Measurements from ENCODE around the gene GREB1L.
A peak's percentile ranks its signal among the peaks of the same experiment; 100 is the strongest.
"Not testable (repeated sequence)": the region's sequence is repeated elsewhere in the genome, so short reads cannot be mapped to it uniquely, and the experiment has no call there.

GREB1L gene

GRCh38 chr18:21264651-21265050 is 22.6 kb downstream of the GREB1L start:
- DNase-seq = peak in 1 of 3 experiments; percentile 59

DNA sequence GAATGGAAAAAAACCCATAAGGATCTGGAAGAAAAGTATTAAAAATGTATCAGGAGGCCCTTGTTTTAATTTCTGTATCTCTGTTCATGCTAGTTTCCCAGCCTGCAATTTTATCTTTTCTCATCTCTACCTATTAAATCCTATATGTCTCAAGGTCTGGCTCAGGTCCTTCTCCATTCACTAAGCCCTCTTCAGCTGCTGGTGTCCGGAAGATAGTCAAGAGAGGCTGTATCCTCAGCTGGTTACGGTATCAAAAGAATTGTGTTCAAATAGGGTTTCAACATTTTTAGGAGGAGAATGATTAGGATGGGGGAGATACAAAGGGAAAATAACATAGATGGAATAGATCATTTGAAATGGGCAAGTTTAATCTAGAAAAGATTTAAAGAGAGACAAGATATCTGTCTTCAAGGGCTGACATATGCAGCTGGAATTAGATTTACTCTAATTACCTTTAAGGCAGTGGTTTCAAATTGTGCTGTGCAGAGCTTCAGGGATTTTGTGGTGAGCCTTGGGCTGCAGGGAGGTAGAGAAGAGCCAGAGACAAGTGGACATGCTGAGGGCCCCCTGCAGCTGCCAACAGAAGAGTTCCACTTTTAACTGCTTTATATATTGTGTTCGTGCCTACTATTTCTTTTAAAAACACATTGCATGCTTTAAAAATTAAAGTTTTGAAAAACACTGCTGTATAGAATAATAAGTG is 24.1 kb downstream of the GREB1L start:
- peak in 1 of 3 experiments; percentile 19 for DNase-seq

- no peak for DNase-seq
Observed at GRCh38 chr18:21267400-21267799, 25.4 kb downstream of the GREB1L start.

GRCh38 chr18:21269349-21269748 is 27.3 kb downstream of the GREB1L start:
- DNase-seq = no peak

GRCh38 chr18:21270453-21270852 is 28.4 kb downstream of the GREB1L start:
- peak in 1 of 3 experiments; percentile 15 for DNase-seq

DNA sequence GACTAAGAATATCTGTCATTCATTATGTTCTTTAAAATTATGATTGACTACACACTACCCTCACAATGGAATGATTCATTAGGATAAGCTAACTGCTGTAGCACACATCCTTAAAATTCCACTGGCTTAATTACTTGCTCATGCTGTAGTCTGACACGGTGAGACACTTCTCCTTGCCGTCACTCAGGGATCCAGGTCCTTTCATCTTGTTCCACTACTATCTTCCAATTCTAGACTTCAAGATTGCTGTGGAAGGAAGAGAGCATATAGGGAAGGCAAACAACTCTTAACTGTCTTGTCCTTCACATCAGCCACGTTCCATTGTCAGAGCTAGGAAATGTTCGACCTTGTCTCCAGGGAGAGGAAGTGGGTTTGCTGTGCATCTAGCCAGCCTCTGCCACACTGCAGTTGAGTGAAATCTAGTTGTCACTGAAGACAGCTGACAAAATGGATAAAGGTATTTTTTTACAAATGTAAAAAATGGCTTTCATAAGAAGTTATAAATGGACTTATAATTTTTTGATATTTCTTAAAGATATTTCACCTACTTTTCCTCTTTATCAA is 30.1 kb downstream of the GREB1L start:
- no peak for DNase-seq

DNA sequence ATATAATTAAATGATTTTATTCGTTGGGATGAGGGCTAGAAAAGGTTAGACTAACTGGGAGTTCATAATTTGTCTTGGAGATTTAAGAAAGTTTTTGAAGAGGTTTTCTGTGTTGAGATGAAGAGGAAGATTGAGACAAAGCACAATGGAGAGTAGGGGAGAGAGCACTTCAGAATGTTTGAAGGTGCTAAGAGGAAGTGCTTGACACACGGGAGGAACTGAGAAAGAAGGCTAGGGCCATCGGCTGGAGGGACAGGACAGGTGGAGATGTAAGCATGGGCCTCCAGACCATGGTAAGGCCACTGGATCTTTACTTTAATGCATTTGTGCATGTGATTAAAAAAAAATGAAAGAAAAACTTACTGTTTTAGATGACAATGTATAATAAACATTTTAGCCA is 31.5 kb downstream of the GREB1L start:
- DNase-seq = no peak

DNA sequence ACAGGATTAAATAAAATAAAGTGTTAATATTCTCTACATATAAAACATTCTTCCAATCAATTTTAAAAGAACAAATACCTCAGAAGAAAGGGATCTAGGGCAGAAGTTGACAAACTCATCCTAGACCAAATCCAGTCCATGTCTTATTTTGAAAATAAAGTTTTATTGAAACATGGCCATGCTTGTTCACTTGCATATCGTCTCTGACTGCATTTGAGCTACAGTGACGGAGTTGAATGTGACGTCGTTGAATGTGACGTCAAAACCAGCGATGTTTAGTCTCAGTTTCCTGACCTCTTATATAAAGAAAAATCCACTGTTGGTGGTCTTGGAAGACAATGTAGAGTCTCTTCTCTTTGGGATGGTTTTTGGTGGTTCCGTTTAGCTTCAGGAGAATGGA is 33.6 kb downstream of the GREB1L start:
- DNase-seq = no peak

DNA sequence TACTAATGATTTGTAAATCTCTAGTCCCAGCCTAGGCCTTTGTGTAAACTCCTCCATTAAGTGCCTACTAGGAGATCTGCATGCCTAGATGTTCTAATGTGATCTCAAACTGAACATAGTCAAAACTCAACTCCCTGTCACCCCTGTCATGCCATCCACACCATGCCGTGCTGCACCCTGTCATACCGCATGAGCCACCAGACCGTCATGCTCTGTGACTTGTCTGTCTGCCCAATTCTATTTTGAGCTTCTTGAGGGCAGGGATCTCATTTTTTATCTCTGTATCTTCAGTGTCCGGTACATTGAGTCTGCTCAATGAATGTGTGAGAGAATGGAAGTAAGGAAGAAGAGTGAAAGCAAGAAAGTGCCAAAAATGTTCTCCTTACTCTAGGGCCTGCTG is 35.5 kb downstream of the GREB1L start:
- DNase-seq = no peak

DNA sequence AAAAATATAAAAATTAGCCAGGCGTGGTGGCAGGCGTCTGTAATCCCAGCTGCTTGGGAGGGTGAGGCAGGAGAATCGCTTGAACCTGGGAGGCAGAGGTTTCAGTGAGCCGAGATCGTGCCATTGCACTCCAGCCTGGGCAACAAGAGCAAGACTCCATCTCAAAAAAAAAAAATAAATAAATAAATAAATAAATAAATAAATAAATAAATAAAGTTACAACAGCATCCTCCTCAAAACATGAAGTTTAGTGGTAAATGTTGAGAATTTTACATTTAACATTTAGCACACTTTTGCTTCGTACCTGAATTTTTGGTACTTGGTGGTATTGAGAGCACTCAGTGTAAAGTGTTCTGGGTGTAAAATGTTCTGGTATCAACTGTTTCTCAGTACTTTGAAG is 36.2 kb downstream of the GREB1L start:
- not testable (repeated sequence) for DNase-seq

GRCh38 chr18:21281603-21282002 is 39.6 kb downstream of the GREB1L start:
- no peak for DNase-seq

DNA sequence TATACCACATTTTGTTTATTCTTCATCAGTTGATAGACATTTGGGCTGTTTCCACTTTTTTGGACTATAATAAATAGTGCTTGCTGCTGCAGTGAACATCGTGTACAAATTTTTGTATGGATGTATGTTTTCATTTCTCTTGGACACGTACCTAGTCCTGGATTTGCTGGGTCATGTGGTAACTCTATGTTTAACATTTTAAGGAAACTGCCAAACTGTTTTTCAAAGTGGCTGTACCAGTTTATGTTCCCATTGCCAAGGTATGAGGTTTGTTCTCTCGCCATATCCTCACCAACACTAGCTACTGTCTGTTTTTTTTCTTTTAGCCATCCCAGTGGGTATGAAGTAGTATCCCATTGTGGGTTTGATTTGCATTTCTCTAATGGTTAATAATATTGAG is 42.5 kb downstream of the GREB1L start:
- no peak for DNase-seq

DNA sequence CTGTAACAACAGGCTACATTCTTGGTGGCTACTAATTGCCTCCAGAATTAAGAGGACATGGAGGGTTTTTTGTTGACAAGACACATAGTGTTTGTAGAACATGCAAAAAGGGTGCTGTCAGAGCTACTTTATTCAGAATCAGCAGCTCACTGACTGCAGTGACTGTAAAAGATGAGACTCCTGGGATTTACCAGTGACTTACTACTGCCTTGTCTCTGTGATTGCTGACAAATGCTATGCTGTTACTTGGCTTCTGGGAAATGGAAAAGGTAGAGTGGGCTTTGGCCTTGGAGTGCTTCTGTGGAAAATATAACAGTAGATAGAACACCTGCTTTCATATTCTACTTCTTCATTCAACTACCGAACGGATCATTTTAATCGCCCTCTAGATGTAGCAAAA is 47.8 kb downstream of the GREB1L start:
- DNase-seq = peak in 1 of 3 experiments; percentile 42

DNA sequence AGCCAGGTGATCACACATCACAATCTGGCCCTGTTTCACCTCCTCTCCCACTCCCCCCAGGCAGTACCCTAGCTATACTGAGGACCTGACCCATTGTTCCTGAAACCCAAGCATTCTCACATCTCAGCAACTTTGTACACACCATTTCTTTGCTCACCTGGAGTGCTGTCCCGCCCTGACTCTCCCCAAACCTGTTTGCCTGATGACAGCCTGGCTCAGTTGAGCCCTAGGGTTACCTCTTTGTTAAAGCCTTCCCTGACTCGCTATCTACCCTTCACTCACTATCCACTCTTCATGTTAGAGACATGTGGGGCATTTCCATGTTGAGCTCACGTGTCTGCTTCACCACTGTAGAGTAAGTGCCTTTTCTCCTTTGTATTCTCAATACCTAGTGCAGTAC is 49.1 kb downstream of the GREB1L start:
- peak in 1 of 3 experiments; percentile 41 for DNase-seq

DNA sequence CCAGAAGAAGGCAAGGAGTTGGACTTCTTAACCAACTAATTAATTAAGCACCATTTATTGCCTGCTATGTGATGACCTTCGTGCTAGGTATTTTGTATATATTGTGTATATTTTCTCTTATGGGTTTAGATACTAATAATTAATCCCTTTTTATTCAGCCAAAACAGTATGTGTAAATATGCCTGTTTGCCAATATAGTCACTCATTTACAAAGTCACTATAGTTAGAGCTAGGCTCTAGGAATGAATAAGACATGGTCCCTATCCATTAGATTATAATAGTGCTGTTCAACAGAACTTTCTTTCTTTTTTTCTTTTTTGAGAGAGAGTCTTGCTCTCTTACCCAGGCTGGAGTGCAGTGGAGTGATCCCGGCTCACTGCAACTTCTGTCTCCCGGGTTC is 51.4 kb downstream of the GREB1L start:
- no peak for DNase-seq

- DNase-seq = no peak
Observed at GRCh38 chr18:21295101-21295500, 53.1 kb downstream of the GREB1L start.

DNA sequence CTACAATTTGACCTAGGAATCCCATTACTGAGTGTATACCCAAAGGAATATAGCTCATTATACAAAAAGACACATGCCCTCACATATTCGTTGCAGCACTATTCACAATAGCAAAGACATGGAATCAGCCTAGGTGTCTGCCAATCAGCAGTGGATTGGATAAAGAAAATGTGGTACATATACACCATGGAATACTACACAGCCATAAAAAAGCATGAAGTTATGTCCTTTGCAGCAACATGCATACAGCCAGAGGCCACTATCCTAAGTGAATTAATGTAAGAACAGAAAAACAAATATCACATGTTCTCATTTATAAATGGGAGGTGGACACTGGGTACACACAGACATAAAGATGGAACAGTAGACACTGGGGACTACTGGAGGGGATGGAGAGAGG is 54.0 kb downstream of the GREB1L start:
- DNase-seq = no peak

GRCh38 chr18:21298351-21298750 is 56.3 kb downstream of the GREB1L start:
- no peak for DNase-seq

DNA sequence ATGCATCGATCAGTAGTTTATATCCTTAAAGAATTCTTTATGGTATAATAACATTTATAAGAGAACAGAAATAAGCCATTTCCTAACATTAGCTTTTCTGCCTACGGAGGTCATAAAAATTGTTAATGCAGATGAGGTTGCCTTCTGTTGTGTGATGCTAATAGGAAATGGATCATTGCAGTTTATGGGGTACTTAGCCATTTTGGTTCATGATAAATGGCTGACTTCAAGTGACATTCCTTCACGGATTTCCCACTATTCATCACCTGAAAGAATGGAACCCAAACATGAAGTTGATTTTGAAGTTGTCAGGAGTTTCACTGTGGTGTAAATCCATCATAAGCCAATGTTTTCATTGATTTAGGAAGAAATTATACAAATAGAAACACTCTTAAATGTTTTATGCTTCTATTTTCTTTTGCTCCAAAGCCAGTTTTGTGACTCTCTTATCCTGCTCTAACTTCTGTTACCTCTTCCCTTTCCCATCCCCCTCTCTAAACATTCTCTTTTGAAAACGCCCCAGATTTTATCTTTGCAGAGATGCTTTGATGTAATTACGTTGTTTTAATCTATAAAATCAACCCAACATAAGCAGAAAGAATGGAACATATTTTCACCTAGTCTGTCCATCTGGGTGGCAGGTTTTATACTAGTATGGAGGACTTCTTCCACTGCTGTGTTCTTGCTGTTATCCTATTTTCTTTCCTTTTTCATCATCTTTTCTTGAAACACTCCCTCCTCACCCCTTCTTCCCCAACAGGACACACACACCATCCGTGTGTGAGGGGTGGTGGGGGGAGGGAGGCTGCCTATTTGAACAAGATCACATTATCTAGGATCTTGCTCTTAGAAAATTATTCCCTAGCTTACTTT is 58.2 kb downstream of the GREB1L start:
- no peak for DNase-seq

- DNase-seq = no peak
Observed at GRCh38 chr18:21300908-21301200, 58.8 kb downstream of the GREB1L start.

- no peak for DNase-seq
Observed at GRCh38 chr18:21303445-21303844, 61.4 kb downstream of the GREB1L start.

DNA sequence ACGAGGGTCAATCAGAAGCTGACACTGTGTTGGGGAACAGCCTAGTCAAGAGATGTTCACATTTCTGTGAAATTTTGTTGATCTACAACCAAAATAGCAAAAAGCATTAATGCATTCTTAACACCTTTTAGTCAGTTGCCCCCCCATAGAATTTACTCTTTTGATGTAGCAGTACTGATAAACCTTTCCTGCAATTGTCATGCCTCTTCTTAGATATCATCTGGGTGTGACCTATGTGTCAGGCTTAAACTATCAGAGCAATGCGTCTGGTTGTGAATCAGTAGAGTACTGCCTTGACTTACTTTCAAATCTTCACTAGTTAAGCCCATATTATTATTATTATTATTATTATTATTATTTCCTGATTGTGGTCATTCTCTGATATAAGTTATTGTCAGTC is 61.9 kb downstream of the GREB1L start:
- DNase-seq = no peak

DNA sequence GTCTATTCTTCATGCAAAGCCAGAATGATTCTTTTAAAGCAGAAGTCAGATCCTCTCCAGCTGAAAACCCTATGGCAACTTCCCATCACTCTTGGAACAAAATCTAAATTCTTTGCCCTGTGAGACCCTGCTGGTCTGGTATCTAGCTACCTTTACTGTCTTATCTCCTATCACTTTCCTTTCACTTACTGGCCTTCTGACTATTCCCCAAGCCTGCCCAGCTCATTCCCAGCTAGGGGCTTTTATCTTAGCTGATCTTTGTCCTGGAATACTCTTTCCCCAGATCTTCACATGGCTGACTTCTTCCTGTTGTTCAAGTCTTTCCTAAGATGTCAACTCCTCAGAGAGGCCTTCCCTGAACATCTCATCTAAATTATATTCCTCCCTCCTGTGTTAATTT is 63.6 kb downstream of the GREB1L start:
- DNase-seq = no peak

GRCh38 chr18:21306368-21306767 is 64.3 kb downstream of the GREB1L start:
- no peak for DNase-seq

Measured in NCI-H1417 (cell line).